NCI-H1436 (cell line): ENCODE measurements around the gene METTL16.

Experiments
- DNase-seq: peaks from one replicate; lab custom pipeline; 2025; lab: John Stamatoyannopoulos, UW

METTL16 gene

GRCh38 chr17:2380226-2380922, 131.3 kb downstream of the METTL16 start:
- DNase-seq = no peak

GRCh38 chr17:2379489-2380225, 132.0 kb downstream of the METTL16 start:
- no peak for DNase-seq

GRCh38 chr17:2378905-2379304, 132.8 kb downstream of the METTL16 start:
- no peak for DNase-seq

GRCh38 chr17:2377659-2378058, 134.0 kb downstream of the METTL16 start:
- DNase-seq = no peak

GRCh38 chr17:2376107-2376506, 135.6 kb downstream of the METTL16 start:
- no peak for DNase-seq

- no peak for DNase-seq
These were observed 136.3 kb downstream of the METTL16 start for GRCh38 chr17:2375406-2375805.

- DNase-seq = no peak
These were observed 137.0 kb downstream of the METTL16 start for GRCh38 chr17:2374549-2375285.

DNA sequence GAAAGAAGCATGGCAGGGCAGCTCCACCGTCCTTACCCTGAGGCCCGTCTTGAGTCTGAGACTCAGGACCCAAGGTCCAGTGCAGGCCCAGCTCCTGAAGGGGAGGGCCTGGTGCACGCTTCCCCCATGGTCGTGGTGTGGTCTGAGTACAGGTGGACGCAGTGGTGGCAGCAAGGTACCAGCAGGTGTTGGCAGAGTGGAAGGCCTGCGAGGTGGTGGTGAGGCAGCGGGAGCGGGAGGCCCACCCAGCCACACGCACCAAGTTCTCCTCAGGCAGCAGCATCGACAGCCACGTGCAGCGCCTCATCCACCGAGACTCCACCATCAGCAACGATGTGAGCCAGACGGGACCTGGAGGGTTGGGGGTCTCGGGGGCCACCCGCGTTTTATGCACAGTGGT, 138.5 kb downstream of the METTL16 start:
- DNase-seq = no peak

DNA sequence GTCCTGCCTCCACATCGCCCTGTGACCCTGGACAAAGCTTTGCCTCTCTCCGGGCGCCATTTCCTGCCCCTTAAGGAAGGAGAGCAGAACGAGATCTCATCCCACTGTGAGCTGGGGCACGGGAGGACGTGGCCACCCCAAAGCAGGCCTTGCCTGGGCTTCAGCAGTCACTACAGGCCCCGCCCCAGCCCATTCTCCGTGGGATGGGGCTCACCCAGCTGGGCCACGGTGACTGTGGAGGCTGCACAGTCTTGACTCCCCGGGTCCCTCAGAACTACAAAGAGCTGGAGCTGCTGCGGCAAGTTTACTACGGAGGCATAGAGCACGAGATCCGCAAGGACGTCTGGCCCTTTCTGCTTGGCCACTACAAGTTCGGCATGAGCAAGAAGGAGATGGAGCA, 139.0 kb downstream of the METTL16 start:
- no peak for DNase-seq

DNA sequence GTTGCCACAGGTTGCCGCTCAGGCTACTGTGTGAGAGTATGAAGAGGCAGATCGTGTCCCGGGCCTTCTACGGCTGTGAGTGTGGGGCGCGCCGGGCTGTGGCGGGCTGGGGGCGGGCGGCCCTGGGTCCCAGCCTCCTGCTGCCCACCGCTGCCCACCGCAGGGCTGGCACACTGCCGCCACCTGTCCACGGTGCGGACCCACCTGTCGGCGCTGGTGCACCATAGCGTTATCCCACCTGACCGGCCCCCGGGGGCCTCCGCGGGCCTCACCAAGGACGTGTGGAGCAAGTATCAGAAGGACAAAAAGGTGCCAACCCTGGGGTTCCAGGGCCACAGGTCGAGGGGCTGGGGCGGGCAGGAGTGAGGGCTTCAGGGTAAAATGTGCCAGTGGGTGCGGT, 139.5 kb downstream of the METTL16 start:
- DNase-seq = no peak

DNA sequence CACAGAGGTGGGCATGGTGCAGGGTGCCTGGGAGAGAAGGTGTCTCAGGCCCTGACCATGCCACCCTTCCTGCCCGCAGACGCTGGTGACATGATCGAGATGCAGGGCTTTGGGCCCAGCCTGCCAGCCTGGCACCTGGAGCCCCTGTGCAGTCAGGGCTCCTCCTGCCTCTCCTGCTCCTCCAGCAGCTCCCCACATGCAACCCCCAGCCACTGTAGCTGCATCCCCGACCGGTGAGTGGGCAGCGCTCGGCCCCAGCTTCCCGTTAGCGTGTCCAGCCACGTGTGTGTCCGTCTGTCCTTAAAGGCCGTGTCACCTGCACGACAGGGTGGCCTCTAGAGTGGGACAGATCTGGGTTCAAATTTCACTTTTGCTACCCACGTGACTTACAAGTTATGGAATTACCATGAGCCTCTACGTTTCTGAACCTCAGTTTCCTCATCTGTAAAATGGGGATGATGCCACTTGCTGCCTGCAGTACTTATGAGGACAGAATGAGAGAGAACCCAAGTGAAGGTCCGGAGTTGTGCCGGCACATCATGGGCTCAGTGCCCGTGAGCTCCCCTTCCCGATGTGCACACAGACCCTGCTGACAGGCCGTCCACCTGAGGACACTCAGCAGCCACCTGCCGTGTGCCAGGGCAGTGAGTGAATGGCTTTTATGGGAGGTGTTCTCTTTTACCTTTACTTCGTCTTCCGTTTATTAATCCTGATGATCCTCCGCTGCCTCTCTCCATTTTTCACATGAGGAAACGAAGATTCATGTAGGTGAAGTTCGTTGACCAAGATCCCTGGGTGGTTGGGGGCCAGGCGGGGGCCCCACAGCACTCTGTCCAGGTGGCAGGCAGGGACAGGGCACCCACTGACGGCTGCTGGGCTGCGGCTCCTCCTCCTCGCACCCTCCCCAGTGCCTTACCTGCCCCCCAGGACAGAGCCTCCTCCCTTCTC, 140.2 kb downstream of the METTL16 start:
- no peak for DNase-seq

GRCh38 chr17:2370211-2370589, 141.5 kb downstream of the METTL16 start:
- DNase-seq = no peak

- no peak for DNase-seq
These were observed 142.0 kb downstream of the METTL16 start for GRCh38 chr17:2369551-2370210.

GRCh38 chr17:2369039-2369438, 142.6 kb downstream of the METTL16 start:
- no peak for DNase-seq

- no peak for DNase-seq
These were observed 143.3 kb downstream of the METTL16 start for GRCh38 chr17:2368359-2368758.

DNA sequence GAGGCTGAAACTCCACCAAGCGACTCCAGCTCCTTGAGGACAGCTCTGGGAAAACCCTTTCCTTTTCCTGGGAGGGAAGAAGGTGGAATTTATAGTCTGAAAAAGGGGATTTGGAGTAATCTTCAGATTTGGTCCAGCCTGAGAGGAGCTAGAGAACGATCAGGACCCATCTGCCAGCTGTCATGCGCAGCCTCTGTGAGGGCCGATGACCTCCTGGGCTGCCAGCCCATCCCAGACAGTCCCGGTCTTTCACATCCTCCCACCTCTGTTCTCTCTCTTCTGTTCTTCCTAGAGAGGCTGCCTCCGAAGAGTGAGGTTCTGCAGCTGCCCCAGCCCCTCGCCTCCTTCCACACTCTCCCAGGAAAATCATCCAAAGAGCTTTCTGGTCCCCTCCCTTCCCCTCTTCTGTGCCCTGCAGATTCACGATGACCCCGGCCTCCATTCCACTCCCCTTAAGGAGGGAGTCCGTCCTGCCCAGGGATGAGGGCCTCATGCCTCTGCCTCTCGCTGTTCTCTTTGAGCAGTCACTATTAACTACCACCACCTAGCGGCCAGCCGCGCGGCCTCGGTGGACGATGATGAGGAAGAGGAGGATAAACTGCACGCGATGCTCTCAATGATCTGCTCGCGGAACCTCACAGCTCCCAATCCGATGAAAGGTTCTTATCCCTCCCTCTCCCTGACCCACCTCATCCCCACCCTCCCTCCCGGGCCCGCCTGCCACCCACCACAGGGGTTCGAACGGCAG, 144.8 kb downstream of the METTL16 start:
- DNase-seq = no peak
